HG02981 (cell line): ENCODE measurements around the gene HGFAC.
"Not testable (repeated sequence)": the region's sequence is repeated elsewhere in the genome, so short reads cannot be mapped to it uniquely, and the experiment has no call there.

Source experiments
- ATAC-seq: cut with Tn5 transposase; IDR thresholded peaks from one replicate; pipeline ENCODE4 v1.9.1; 2021; ENCODE audit warnings: mild to moderate bottlenecking, moderate library complexity; ENCODE audit not compliant: unreplicated experiment

Gene HGFAC

DNA sequence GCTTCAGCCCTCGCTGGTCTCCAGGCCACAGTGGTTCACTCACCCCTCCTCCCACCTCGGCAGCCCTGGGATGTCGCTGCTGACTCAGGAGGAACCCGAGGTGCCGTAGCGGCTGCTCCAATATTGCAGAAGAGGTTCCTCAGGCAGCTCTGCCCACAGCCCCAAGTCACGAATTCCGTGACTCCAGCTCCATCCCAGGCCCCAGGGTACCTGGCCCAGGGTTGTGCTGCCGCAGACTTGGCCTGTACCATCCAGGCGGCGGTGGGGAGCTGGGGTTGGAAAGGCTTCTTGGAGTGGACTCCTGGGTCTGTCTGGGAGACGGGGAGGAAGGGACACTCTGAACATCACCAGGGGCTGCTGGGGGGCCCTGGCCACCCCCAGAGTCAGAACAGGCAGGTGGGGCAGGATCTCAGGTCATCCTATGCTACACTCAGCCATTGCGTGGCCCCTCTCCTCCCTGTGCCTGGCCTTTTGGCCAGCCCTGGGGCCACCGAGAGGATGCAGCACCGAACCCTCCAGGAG is 728 bp upstream of the HGFAC start:
- ATAC-seq: no peak

DNA sequence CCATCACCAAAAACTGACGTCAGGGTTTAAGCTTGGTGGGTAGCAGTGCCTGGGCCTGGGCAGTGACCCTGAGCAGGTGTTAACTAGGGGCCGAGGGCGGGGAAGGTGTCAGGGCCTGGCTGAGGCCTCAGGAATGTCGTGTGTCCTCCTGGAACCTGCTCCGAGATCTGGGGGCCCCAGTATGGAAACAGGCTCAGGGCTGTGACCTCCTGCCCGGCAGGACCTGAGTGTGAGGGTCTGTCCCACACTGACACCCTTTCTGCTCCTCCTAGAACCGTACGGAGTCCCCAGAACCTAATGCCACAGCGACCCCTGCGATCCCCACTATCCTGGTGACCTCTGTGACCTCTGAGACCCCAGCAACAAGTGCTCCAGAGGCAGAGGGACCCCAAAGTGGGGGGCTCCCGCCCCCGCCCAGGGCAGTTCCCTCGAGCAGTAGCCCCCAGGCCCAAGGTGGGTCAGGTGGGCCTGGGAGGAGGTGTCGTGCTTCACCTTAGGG is 741 bp downstream of the HGFAC start:
- no peak for ATAC-seq

DNA sequence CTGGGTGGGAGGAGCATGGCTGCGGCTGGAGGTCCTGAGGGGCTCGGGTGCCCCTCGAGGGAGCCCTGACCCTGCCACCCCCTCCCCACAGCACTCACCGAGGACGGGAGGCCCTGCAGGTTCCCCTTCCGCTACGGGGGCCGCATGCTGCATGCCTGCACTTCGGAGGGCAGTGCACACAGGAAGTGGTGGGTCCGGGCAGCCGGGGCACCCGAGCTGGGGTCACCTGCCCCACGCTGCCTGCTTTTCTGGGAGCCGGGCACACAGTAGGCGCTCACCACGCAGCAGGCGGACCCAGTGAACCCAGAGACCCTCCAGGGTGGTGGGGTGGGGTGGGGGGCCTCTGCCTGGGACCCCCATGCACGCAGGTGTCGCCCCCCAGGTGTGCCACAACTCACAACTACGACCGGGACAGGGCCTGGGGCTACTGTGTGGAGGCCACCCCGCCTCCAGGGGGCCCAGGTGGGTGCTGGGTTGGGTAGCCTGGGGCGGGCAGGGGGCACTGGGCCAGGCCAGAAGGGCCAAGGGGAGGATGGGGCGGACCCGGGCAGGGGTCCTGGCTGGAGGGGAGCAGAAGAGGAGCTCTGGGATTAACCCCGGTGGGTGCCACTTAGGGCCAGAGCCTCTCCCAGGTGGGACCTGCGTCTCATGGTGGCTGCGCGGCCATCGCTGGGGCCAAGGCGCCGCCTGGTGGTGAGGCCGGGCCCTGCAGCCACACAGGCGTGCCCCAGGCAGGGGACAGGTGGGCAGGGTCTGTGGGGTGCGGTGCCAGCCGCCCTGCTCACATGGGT is 1.4 kb downstream of the HGFAC start:
- no peak for ATAC-seq

DNA sequence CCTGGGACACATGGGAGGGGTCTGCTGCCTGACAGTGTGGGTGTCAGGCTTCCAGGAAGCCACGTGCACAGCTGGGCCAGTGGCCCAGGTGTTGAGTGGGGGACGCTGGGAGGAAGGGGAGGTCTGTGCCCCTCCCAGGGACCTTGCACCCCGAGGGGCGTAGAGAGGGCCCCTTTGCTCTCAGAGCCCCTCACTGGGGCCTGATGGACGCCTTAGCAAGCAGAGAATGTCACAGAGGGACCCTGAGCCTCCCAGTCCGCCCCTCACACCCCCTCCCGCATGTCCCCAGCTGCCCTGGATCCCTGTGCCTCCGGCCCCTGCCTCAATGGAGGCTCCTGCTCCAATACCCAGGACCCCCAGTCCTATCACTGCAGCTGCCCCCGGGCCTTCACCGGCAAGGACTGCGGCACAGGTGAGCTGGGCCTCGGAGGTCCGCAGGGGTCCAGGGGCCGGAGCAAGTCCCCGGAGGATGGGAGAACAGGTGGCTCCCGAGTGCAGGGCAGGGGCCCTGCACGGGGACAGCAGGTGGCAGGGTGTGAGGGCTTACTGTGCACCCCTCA is 2.1 kb downstream of the HGFAC start:
- no peak for ATAC-seq

DNA sequence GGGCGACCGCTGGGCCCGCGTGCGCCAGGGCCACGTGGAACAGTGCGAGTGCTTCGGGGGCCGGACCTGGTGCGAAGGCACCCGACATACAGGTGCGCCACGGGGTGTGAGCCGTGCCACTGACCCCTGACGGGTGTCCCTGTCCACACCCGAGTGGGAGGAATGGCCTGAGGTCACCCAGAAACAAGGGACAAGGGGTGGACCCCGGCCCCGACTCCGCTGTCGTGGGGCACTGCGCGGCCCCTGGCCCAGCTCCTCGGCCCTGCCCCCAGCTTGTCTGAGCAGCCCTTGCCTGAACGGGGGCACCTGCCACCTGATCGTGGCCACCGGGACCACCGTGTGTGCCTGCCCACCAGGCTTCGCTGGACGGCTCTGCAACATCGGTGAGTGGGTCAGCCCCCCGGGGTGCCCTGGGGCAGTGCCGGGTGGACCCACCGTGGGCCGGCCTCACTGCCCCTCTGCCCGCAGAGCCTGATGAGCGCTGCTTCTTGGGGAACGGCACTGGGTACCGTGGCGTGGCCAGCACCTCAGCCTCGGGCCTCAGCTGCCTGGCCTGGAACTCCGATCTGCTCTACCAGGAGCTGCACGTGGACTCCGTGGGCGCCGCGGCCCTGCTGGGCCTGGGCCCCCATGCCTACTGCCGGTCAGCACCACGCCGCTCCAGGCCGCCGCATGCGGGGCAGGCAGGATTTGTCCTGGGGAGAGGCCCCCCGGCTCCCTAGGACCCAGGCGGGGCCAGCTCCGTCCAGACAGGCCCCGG is 2.8 kb downstream of the HGFAC start:
- ATAC-seq: no peak

DNA sequence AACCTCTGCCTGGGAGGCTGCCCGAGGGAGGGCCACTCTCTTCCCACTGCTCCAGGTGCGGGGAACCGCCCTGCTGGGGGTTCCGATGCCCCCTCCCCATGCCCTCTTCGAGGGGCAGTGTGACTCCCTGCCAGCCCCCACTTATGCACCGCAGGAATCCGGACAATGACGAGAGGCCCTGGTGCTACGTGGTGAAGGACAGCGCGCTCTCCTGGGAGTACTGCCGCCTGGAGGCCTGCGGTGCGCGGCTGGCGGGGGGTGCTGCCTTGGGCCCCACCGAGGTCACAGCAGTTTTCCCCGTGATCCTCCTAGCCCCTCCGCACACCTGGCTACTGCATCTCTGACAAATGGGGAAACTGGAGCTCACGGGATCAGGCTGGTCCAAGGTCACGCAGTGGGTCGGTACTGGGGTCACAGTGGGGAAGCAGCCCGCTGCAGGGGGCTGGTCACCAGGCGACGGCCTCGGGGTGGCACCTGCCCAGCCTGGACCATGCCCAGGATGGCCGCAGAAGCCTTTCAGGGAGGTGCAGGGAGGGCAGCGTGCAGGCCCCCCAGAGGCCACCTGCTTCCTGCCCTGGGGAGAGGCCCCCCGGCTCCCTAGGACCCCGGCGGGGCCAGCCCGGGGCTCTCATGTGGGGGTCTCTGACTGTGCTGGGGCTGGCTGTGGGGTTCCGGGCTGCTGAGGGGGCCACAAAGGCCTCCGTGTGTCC is 3.5 kb downstream of the HGFAC start:
- no peak for ATAC-seq

DNA sequence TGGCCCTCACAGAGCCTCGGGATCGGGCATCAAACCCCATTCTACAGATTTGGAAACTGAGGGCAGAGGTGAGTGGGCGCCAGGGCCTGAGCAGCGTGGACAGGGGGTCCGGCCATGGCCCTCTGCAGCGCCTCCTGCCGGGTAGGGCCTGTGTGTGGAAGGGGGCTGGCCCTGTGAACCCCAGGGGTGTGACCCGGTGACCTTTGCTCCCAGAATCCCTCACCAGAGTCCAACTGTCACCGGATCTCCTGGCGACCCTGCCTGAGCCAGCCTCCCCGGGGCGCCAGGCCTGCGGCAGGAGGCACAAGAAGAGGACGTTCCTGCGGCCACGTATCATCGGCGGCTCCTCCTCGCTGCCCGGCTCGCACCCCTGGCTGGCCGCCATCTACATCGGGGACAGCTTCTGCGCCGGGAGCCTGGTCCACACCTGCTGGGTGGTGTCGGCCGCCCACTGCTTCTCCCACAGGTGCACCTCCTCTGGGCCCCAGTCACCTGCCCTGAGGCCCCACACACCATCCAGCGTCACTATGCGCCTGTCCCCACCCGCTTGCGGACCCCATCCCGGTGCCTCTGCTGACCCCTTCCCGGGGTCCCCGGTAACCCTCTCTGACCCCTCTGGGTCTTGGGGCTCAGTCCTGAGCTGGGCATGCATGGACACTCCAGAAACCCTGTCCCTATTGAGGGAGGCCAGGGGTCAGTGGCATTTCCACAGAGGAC is 4.2 kb downstream of the HGFAC start:
- no peak for ATAC-seq

DNA sequence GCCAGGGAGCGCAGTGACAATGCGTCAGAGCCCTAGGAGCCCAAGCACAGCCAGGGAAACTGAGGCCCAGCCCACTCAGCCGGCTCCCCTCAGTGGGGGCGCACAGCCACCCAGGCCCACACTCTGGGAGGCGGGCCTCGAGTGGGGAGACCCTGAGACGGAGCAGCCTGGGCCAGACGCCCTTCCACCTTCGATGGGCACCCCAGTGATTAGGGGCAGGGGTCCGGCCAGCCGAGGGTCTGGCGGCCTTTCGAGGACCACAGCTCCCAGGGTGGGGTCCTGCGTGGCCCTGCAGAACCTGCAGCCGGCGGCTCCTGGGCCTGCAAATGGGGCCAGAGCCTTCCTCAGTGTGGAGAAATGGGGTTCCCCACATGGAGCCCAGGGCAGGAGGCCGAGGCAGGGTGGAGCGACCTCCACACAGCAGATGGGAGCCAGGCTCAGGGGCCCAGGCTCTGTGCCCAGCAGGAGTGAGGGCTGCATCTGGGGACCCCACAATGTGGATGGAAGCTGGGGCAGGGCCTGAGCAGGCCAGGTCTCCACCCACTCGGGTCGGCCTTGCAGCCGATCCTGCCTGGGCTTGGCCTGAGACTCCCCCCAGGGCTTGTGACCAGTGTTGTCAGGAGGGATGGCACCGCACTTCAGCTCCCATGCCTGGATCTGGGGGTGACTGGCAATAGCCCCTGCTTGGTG is 5.0 kb downstream of the HGFAC start:
- no peak for ATAC-seq

DNA sequence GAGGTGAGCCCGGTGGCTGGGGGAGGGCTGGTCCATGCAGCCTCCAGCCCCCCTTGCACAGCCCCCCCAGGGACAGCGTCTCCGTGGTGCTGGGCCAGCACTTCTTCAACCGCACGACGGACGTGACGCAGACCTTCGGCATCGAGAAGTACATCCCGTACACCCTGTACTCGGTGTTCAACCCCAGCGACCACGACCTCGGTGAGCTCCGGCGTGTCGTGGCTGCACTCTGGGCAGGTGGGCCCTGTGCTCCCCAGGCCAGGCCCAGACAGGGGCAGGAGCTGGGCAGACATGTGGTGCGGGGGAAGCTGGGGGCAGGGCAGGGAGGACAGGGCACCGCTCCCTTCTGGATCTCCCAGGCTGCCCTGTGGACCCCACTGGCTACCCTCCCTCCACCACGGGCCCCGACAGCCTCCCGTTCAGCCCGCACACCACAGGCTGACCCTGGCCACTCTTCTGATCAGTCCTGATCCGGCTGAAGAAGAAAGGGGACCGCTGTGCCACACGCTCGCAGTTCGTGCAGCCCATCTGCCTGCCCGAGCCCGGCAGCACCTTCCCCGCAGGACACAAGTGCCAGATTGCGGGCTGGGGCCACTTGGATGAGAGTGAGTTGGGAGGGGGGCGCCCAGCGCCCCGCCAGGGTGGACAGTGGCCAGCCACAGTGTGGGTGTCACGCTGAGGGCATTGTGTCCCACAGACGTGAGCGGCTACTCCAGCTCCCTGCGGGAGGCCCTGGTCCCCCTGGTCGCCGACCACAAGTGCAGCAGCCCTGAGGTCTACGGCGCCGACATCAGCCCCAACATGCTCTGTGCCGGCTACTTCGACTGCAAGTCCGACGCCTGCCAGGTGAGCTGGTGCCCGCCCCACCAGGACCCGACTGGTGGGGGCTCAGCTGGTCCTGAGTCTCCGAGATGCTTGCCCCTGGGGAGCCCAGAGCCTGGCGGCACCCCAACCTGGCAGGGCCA is 5.9 kb downstream of the HGFAC start:
- no peak for ATAC-seq

DNA sequence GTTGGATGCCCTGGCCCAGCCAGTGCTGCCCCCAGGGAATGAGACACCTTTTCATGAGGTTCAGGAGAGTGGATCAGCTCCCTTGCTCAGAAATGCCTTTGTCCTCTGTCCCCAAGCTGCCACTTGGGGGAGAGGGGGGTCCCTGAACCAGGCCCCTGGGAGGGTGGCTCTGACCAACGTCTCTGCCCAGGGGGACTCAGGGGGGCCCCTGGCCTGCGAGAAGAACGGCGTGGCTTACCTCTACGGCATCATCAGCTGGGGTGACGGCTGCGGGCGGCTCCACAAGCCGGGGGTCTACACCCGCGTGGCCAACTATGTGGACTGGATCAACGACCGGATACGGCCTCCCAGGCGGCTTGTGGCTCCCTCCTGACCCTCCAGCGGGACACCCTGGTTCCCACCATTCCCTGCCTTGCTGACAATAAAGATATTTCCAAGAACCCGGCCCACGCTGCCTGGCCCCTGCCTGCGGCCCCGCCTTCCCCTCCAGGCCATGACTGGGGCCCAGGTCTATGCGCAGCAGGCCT is 7.3 kb downstream of the HGFAC start:
- ATAC-seq: no peak

DNA sequence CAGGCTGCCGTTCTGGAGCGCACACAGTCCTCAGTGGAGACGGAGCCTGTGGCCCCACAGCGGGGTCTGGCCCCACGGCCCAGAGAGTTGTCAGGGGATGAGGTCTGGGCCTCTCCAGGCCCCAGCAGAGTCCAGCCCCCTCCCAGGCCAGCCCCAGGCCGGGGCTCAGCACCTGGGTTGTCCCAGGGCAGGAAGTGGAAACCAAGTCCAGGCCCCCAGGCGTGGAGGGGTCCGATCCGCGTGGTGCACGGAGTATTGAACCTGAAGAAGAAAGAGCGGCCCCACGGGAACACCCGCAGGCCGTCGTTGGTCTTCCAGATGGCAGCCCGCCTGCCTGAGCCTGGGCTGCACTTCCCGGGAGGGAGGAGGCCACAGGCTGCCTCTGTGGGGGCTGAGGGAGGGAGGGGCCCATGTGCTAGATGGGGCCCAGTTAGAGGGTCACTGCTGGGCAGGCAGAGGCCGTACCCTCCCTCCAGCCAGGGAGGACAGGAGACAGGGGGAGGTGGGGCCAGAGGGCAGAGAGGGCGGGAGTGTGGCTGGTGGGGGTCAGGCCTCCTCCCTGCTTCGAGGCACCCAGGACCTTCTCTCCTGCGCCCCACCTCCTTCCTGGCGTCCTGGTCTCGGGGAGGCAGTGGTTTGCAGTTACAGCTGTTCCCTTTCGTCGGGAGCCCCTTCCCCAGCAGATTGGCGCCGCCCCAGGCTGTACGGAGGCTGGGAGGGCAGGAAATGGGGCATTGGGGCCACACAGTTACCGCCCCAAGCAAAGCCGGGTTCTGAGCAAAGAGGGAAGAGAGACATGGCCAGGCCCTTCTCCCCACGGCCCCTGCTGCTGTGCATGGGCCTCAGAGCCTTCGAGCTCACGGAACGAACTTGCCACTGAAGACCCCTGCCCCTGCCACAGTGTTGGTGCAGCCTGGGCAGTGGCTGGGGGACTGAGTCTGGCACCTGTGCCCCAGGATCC is 8.1 kb downstream of the HGFAC start:
- no peak for ATAC-seq

DNA sequence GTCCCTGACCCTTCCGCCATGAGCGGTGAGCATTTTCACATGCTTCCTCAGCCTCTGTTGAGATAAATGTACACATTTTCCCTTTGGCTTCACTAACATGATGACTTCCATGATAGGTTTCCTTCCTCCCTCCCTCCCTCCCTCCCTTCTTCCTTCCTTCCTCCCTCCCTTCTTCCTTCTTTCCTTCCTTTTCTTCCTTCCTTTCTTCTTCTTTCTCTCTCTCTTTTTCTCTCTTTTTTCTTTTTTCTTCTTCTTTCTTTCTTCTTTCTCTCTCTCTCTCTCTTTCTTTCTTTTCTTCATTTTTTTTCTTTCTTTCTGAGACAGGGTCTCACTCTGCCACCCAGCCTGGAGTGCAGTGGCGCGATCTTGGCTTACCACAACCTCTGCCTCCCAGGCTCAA is 8.9 kb downstream of the HGFAC start:
- no peak for ATAC-seq

DNA sequence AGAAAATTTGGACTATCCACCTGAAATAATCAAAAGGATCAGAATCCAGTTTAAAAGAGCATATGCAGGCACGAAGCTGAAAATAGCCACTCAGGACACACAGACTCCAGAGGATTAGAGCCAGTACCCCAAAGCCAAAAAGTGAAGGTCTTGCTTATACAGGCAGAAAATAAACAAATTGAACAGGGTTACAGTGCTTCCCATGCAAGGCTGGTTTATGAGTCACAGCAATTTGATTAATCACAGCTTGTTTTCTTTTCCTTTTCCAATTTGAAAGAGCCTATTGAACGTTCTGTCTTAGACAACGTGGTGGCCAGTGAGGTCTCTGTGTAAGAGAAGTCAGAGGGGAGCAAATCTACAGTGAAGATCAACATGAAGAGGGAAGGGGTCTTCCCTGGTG is 10.2 kb downstream of the HGFAC start:
- no peak for ATAC-seq

DNA sequence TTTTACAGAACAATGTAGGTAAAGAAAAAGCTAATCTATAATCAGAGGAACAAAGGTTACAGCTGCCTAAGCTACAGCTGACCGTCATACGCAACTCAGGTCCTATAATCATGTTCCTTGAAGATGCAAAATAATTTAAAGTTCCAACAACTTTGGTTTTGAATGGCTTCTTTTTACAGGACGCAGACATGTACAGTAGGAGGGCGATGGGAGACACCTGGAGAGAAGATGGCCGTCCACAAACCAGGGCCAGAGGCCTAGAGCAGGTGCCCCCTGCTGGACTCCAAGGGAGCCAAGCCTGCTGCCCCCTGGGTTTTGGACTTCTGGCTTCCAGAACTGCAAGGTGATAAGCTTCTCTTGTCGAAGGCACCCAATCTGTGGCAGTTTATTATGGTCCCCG is 10.6 kb downstream of the HGFAC start:
- no peak for ATAC-seq

DNA sequence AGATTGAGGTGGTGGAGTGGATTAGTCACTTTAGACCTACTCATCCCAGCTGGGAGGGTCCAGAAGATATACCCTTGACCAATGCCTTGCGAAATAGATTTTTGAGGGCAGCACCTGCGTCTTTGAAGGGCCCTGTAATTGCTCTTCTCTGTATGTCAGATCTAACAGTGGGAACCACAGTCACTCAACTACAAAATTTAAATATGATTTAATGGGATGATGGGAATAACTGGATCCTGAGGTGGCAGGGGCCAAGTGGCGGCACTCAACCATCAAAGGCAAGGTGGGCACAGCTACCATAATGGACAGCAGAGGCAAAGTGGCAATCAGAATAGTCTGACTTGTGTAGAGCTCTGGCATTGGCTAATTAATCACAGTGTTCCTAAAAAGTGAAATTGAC is 13.8 kb downstream of the HGFAC start:
- not testable (repeated sequence) for ATAC-seq

DNA sequence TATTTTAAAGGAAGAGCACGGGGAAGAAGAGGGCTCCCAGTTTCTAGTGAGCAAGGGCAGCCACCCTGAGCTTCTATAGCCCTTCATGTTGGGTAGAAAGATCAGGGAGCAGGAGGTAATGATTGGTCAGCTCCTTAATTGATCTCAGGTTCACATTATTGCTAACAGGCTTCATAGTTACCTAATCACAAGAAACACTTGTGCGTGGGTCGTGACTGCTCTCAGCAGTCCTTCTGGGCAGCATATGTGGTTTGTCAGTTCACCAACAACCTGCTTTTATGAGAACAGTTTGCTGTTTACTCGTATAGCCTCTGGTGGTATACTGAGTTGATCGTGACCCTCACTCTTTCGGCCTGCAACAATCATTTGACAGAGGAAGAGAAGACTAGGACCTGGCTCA is 16.6 kb downstream of the HGFAC start:
- ATAC-seq: no peak

DNA sequence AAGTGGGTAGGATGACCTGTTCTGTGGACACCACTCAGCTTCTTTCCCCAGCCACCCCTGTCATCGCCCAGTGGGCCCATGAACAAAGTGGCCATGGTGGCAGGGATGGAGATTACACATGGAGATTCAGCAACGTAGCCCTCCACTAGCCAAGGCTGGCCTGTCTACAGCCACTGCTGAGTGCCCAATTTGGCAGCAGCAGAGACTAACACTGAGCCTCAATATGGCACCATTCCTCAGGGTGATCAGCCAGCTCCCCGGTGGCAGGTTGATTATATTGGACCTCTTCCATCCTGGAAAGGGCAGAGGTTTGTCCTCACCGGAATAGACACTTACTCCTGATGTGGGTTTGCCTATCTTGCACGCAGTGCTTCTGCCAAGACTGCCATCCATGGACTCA is 17.4 kb downstream of the HGFAC start:
- not testable (repeated sequence) for ATAC-seq
